Kidney (tissue), 14 donors: ENCODE results near the gene HLA-DOA. TPM values are rescaled to one million over a fixed set of nuclear protein-coding genes. Genes with fewer than 3 reads are reported as not detected.

Experiments used
- DNase-seq, 5 donors: peaks; one replicate each; pipeline ENCODE4 v3.0.0-alpha.2; 2013 to 2020
- FAIRE-seq: peaks from 2 replicates; lab custom pipeline; 2012; peaks lifted over from hg19 to GRCh38; lab: Jason Lieb, UNC
- H3K27ac ChIP-seq, 2 donors: one replicate each; pipeline ENCODE4 v1.7.0; 2013; ENCODE audit warnings: low read depth in 2 of 2, low read length in 2 of 2, inconsistent platforms in 1 of 2
- H3K27me3 ChIP-seq: one replicate; pipeline ENCODE4 v1.7.1; 2013; ENCODE audit warnings: low read length, inconsistent platforms; ENCODE audit not compliant: control insufficient read depth, insufficient read depth
- H3K36me3 ChIP-seq, 3 donors: one replicate each; pipeline versions ENCODE4 v1.7.0 to v1.7.1; 2013; ENCODE audit warnings: low read length in 3 of 3, control low read depth in 1 of 3, inconsistent platforms in 1 of 3; ENCODE audit not compliant: insufficient read depth in 3 of 3, control insufficient read depth in 2 of 3
- H3K4me1 ChIP-seq, 3 donors: one replicate each; pipeline versions ENCODE4 v1.7.0 to v1.7.1; 2013; ENCODE audit warnings: low read length in 3 of 3, inconsistent platforms in 1 of 3, low read depth in 1 of 3; ENCODE audit not compliant: control insufficient read depth in 2 of 3, insufficient read depth in 2 of 3
- H3K4me3 ChIP-seq, 3 donors: one replicate each; pipeline versions ENCODE4 v1.7.0 to v1.8.1; 2013; ENCODE audit warnings: low read length in 3 of 3, control low read depth in 1 of 3, inconsistent platforms in 1 of 3
- H3K9ac ChIP-seq, 3 donors: one replicate each; pipeline versions ENCODE4 v1.7.0 to v1.7.1; 2013; ENCODE audit warnings: low read length in 3 of 3, control low read depth in 1 of 3, inconsistent platforms in 1 of 3
- H3K9me3 ChIP-seq, 3 donors: one replicate each; pipeline versions ENCODE4 v1.7.0 to v1.7.1; 2013; ENCODE audit warnings: low read length in 3 of 3, control low read depth in 1 of 3, inconsistent platforms in 1 of 3; ENCODE audit not compliant: control insufficient read depth in 2 of 3, insufficient read depth in 1 of 3
- intact Hi-C: fragments of 100-400 bp; cut with DNase I; formaldehyde crosslinking; loops from one replicate; pipeline ENCODE4 v1.11.1; 2022
- polyA plus RNA-seq: library from polyadenylated mRNA; stranded (reverse); fragments of 350-450 nt; fragmentation: Illumina TruSeq; extraction: RNeasy Lipid Tissue Mini Kit (QIAGEN cat#74804); gene quantifications from one replicate; pipeline ENCODE4 v1.2.3, GENCODE V29; 2014; ENCODE audit warnings: low read depth, low replicate concordance; ENCODE audit not compliant: insufficient read depth
- total RNA-seq: library from RNA; stranded (reverse); fragmentation: NEBNext Ultra II Directional; extraction: Animal tissue kit (Norgen Biotek cat#: 25700); gene quantifications from one replicate; pipeline ENCODE4 v1.2.1, GENCODE V29; 2021
- TF ChIP-seq, protein P1 (sequence below): IDR thresholded peaks from 3 replicates; pipeline ENCODE4 v1.5.1; 2012; ENCODE audit warnings: mild to moderate bottlenecking, moderate library complexity, borderline replicate concordance; ENCODE audit not compliant: insufficient read depth; ENCODE audit errors: extremely low read depth
- donor health status: control.
- donor health status: control.
- donor health status: control.
- donor health status: control.
- donor health status: control.
- donor health status: DM: yes; HTN: yes; CAD: no.
- donor health status: Normal renal cell carcinoma (clear cell type).

The HLA-DOA gene
- total and polyA plus RNA-seq, 2 donors from 2014 or later, result 10.8 to 21.6 TPM

- Histone ChIP-seq H3K36me3 (no peaks in the 10 kb centered on the region), H3K9me3 (no peaks in the 10 kb centered on the region), H3K27me3 (no peaks in the 10 kb centered on the region), H3K27ac (no peak overlapping the region), H3K9ac (no peak overlapping the region), H3K4me1 (peaks cover 0 to 4% (median 3%) of the 10 kb centered on the region in 3 donors), H3K4me3 (no peak overlapping the region)
- no peak for DNase-seq
- intact Hi-C loops, result no loop called here
- no peak for FAIRE-seq
- TF ChIP-seq, protein P1, sequence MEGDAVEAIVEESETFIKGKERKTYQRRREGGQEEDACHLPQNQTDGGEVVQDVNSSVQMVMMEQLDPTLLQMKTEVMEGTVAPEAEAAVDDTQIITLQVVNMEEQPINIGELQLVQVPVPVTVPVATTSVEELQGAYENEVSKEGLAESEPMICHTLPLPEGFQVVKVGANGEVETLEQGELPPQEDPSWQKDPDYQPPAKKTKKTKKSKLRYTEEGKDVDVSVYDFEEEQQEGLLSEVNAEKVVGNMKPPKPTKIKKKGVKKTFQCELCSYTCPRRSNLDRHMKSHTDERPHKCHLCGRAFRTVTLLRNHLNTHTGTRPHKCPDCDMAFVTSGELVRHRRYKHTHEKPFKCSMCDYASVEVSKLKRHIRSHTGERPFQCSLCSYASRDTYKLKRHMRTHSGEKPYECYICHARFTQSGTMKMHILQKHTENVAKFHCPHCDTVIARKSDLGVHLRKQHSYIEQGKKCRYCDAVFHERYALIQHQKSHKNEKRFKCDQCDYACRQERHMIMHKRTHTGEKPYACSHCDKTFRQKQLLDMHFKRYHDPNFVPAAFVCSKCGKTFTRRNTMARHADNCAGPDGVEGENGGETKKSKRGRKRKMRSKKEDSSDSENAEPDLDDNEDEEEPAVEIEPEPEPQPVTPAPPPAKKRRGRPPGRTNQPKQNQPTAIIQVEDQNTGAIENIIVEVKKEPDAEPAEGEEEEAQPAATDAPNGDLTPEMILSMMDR, result no peak
Observed at GRCh38 chr6:33010356-33010755, 965 bp upstream of the HLA-DOA start.

DNA sequence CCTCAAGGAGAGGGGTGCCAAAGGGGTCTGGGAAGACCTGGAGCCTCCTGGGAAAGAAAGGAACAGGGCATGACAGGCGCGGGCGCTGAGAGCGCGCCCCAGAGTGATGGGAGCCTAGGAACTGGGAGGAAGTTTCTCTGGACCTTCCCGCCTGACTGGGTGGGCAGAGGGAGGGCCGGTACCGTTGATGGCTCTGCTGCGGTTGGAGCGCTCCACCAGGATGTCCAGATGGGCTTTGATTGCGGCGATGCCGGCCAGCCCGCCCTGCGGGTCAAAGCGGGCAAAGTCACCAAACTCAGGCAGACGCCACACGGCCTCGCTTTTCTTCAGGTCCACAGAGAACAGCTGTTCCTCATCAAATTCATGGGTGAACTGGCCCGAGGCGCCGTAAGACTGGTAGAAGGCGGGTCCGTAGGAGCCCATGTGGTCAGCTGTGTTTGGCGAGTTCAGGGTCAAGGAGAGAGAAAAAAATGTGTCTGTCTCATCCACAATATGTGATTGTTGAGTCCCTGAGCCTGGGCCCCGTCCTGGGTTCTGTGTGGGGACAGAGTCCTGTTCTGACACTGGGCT is 1.5 kb downstream of the HLA-DOA start:
- TF ChIP-seq, protein P1, result no peak
- H3K27me3 ChIP-seq, result no peaks in the 10 kb centered on the region
- FAIRE-seq (no peak), DNase-seq (peak in 3 of 5 donors; percentile 46 to 66 (median 62))
- no peaks in the 10 kb centered on the region for H3K36me3 ChIP-seq
- intact Hi-C loops, result no loop called here
- no peak overlapping the region for H3K27ac ChIP-seq
- H3K4me3 ChIP-seq, result no peak overlapping the region
- no peak overlapping the region for H3K9ac ChIP-seq
- H3K9me3 ChIP-seq, result no peaks in the 10 kb centered on the region
- peaks cover 0 to 4% (median 0%) of the 10 kb centered on the region in 3 donors for H3K4me1 ChIP-seq

DNA sequence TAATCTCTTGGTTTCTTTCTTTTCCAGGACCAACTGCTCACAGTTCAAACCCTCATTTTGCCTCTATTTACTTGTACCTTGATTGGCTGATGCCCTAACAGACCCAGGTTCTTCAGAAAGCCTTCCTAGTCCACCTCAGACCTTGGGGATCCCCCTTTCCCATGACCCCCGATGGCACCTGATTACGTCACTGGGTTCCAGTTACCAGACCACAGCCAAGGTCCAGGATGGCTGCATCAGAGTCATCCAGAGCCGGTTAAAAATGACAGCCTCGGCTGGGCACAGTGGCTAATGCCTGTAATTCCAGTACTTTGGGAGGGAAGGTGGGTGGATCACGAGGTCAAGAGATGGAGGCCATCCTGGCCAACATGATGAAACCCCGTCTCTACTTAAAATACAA is 4.5 kb downstream of the HLA-DOA start:
- FAIRE-seq (no peak), DNase-seq (no peak)
- Histone ChIP-seq H3K9me3 (no peaks in the 10 kb centered on the region), H3K27ac (no peak overlapping the region), H3K4me1 (peaks cover 0 to 4% (median 0%) of the 10 kb centered on the region in 3 donors), H3K9ac (no peak overlapping the region), H3K4me3 (no peak overlapping the region), H3K36me3 (no peaks in the 10 kb centered on the region), H3K27me3 (no peaks in the 10 kb centered on the region)
- intact Hi-C loops, result no loop called here
- TF ChIP-seq, protein P1, result no peak

GRCh38 chr6:33001685-33002084 is 7.7 kb downstream of the HLA-DOA start:
- FAIRE-seq (no peak), DNase-seq (no peak)
- no peaks in the 10 kb centered on the region for H3K27me3 ChIP-seq
- no peaks in the 10 kb centered on the region for H3K9me3 ChIP-seq
- no peaks in the 10 kb centered on the region for H3K4me1 ChIP-seq
- intact Hi-C loops, result no loop called here
- TF ChIP-seq, protein P1, result no peak
- no peak overlapping the region for H3K4me3 ChIP-seq
- no peaks in the 10 kb centered on the region for H3K36me3 ChIP-seq
- no peak overlapping the region for H3K9ac ChIP-seq
- H3K27ac ChIP-seq, result no peak overlapping the region
